ENCODE measurements around the gene TAS2R60. TPM values are rescaled to one million over a fixed set of nuclear protein-coding genes. Genes with fewer than 3 reads are reported as not detected.
"Not testable (repeated sequence)": the region's sequence is repeated elsewhere in the genome, so short reads cannot be mapped to it uniquely, and the experiment has no call there.

Gene TAS2R60
- polyA plus RNA-seq, 1 of the 3 experiments (the other 2 are of a cell fraction), result not detected

DNA sequence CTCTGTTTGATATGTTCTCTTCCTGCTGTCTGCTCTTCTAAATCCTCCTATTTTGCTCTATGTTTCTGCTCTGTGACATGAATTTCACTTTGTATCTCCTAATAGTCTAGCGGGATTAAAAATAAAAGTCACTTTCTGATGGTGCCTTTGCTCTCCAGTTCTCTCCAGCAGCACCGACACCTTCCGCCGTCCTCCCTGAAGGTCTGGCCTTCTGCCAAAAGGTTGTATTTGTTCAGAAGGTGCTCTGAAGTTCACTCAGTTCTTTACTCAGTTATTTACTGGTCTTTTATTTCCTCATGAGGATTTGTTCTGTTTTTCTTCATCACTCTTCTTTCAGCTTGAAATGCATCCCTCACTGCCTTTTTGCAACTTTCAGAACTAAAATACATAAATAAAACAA, 23.4 kb upstream of the TAS2R60 start:
- no peaks in the 10 kb centered on the region for H3K36me3 ChIP-seq (replicated peaks in 1 of 2; ENCODE audit: control insufficient read depth in 1 of 2, insufficient read depth in 2 of 2, low read length in 1 of 2)
- no peaks in the 10 kb centered on the region for H3K79me2 ChIP-seq (ENCODE audit: insufficient read depth)
- POLR2A ChIA-PET, result no interaction called here
- no peaks in the 10 kb centered on the region for H3K9me3 ChIP-seq
- H3F3A ChIP-seq (replicated peaks; ENCODE audit: insufficient read depth), result peaks cover 9% of the 10 kb centered on the region
- TF ChIP-seq, protein P1, sequence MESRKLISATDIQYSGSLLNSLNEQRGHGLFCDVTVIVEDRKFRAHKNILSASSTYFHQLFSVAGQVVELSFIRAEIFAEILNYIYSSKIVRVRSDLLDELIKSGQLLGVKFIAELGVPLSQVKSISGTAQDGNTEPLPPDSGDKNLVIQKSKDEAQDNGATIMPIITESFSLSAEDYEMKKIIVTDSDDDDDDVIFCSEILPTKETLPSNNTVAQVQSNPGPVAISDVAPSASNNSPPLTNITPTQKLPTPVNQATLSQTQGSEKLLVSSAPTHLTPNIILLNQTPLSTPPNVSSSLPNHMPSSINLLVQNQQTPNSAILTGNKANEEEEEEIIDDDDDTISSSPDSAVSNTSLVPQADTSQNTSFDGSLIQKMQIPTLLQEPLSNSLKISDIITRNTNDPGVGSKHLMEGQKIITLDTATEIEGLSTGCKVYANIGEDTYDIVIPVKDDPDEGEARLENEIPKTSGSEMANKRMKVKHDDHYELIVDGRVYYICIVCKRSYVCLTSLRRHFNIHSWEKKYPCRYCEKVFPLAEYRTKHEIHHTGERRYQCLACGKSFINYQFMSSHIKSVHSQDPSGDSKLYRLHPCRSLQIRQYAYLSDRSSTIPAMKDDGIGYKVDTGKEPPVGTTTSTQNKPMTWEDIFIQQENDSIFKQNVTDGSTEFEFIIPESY (IDR thresholded peaks at IDR 0.05; ENCODE audit: borderline replicate concordance, low read depth), result no peak
- TF ChIP-seq, protein P2, sequence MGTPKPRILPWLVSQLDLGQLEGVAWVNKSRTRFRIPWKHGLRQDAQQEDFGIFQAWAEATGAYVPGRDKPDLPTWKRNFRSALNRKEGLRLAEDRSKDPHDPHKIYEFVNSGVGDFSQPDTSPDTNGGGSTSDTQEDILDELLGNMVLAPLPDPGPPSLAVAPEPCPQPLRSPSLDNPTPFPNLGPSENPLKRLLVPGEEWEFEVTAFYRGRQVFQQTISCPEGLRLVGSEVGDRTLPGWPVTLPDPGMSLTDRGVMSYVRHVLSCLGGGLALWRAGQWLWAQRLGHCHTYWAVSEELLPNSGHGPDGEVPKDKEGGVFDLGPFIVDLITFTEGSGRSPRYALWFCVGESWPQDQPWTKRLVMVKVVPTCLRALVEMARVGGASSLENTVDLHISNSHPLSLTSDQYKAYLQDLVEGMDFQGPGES (IDR thresholded peaks at IDR 0.05; ENCODE audit: low read depth, low read length), result no peak
- TF ChIP-seq TAF1 (IDR thresholded peaks at IDR 0.05; ENCODE audit: borderline replicate concordance, low read depth, low read length) (no peak), POLR2AphosphoS5 (IDR thresholded peaks at IDR 0.05; ENCODE audit: low read depth, low read length) (no peak), NRF1 (IDR thresholded peaks at IDR 0.05; ENCODE audit: low read depth, low read length) (no peak), YY1 (IDR thresholded peaks at IDR 0.05; ENCODE audit: low read depth) (no peak), SMC3 (IDR thresholded peaks at IDR 0.05; ENCODE audit: low read depth, low read length) (no peak), SIN3A (IDR thresholded peaks at IDR 0.05; ENCODE audit: borderline replicate concordance, low read depth, low read length) (no peak), CHD2 (IDR thresholded peaks at IDR 0.05; ENCODE audit: low read length, partially characterized antibody) (no peak), GABPA (IDR thresholded peaks at IDR 0.05; ENCODE audit: low read depth) (no peak), FOXM1 (IDR thresholded peaks at IDR 0.05; ENCODE audit: low read depth) (no peak), RCOR1 (IDR thresholded peaks at IDR 0.05; ENCODE audit: low read length) (no peak)
- no peak for DNase-seq
- CTCF ChIA-PET, result interaction anchor here (1.3 to 4.7 kb wide), 2 partner anchors 40 to 180 kb away, joined by 4 to 28 read pairs; no protein-coding TSS in a partner anchor
- H2AFZ ChIP-seq (ENCODE audit: low read depth), result no peak overlapping the region
- 37% methylated on average over 4 of the region's 4 CpGs for whole genome bisulfite sequencing (ENCODE audit: low lambda C conversion rate)
- H3K27ac ChIP-seq (ENCODE audit: low read depth in 2 of 2, low read length in 1 of 2), result no peak overlapping the region
- peaks cover 0 to 12% of the 10 kb centered on the region in 2 experiments; a peak in 2 of 4 replicates for H3K4me1 ChIP-seq (ENCODE audit: control insufficient read depth in 1 of 2, insufficient read depth in 2 of 2, low read depth in 1 of 2, low read length in 1 of 2)
- H3K27me3 ChIP-seq (ENCODE audit: insufficient read depth), result no peaks in the 10 kb centered on the region
- no peak overlapping the region for H3K9ac ChIP-seq
- no peaks in the 10 kb centered on the region for H3K9me2 ChIP-seq
- H3K4me2 ChIP-seq, result no peak overlapping the region
- no peaks in the 10 kb centered on the region for H4K20me1 ChIP-seq (ENCODE audit: insufficient read depth)
- no peak overlapping the region for H3K4me3 ChIP-seq (ENCODE audit: low read depth in 2 of 2, low read length in 1 of 2)

DNA sequence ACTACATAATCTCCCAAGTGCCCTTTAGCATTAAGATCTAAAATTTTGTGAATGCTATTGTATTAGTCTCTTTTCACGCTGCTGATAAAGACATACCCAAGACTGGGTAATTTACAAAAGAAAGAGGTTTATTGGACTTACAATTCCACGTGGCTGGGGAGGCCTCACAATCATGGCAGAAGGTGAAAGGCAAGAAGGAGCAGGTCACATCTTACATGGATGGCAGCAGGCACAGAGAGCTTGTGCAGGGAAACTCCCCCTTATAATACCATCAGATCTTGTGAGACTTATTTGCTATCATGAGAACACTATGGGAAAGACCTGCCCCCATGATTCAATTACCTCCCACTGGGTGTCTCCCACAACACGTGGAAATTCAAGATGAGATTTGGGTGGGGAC, 22.6 kb upstream of the TAS2R60 start:
- POLR2A ChIA-PET, DNase-seq: not testable (repeated sequence)

More for the DNA sequence above, 22.6 kb upstream of the TAS2R60 start:
- H3K4me3 ChIP-seq (ENCODE audit: low read depth in 2 of 2, low read length in 1 of 2); H3K9me3 ChIP-seq; H3K27me3 ChIP-seq (ENCODE audit: insufficient read depth); H4K20me1 ChIP-seq (ENCODE audit: insufficient read depth); H3K4me2 ChIP-seq; H3K36me3 ChIP-seq (replicated peaks in 1 of 2; ENCODE audit: control insufficient read depth in 1 of 2, insufficient read depth in 2 of 2, low read length in 1 of 2); H3K4me1 ChIP-seq (ENCODE audit: control insufficient read depth in 1 of 2, insufficient read depth in 2 of 2, low read depth in 1 of 2, low read length in 1 of 2); H3K27ac ChIP-seq (ENCODE audit: low read depth in 2 of 2, low read length in 1 of 2); H3K9me2 ChIP-seq; H3F3A ChIP-seq (replicated peaks; ENCODE audit: insufficient read depth); H3K79me2 ChIP-seq (ENCODE audit: insufficient read depth); H2AFZ ChIP-seq (ENCODE audit: low read depth); H3K9ac ChIP-seq: not testable (repeated sequence)
- 23% methylated on average over 3 of the region's 3 CpGs for WGBS (ENCODE audit: low lambda C conversion rate)
- CTCF ChIA-PET, result interaction anchor here (0.6 to 4.7 kb wide), 3 partner anchors 41 to 181 kb away, joined by 3 to 28 read pairs (median 4); no protein-coding TSS in a partner anchor
